Cardiac muscle cell (in vitro differentiated cells and primary cell): ENCODE data around the gene ATRIP. TPM values are rescaled to one million over a fixed set of nuclear protein-coding genes. Genes with fewer than 3 reads are reported as not detected.

ENCODE experiments used
- DNase-seq, 2 donors: peaks; one replicate each; pipeline versions ENCODE4 v3.0.0 to v3.0.0-alpha.2; 2010 to 2017; ENCODE audit warnings: low read depth in 1 of 2, low spot score in 1 of 2
- H3K27ac ChIP-seq: fragments of 200-600 bp; sonication (generic); 2 replicates; pipeline ENCODE4 v1.5.1; 2016
- H3K27me3 ChIP-seq: fragments of 200-600 bp; sonication (generic); 2 replicates; pipeline ENCODE4 v1.6.0; 2016; ENCODE audit warnings: control low read depth
- H3K36me3 ChIP-seq: fragments of 200-600 bp; sonication (generic); 2 replicates; pipeline ENCODE4 v1.5.1; 2016; ENCODE audit warnings: control low read depth
- H3K4me1 ChIP-seq: fragments of 200-600 bp; sonication (generic); 2 replicates; pipeline ENCODE4 v1.8.1; 2017; ENCODE audit warnings: low read depth, mild to moderate bottlenecking, mixed run types
- H3K4me3 ChIP-seq: fragments of 200-600 bp; sonication (generic); 2 replicates; pipeline ENCODE4 v1.5.1; 2016; ENCODE audit warnings: mild to moderate bottlenecking
- H3K9me3 ChIP-seq: fragments of 200-600 bp; sonication (generic); 2 replicates; pipeline ENCODE4 v1.5.1; 2017; ENCODE audit warnings: low read depth, mild to moderate bottlenecking, control low read depth
- polyA plus RNA-seq: library from polyadenylated mRNA; unstranded; fragments of >200 nt; fragmentation: Nextera tagmentation; extraction: Ambion mirVana; gene quantifications from 2 replicates; pipeline ENCODE4 v1.2.1, GENCODE V29; 2016
- total RNA-seq: library from RNA; depleted of rRNA; stranded (reverse); fragments of >200 nt; gene quantifications from 2 replicates; pipeline ENCODE4 v1.2.3, GENCODE V29; 2016
- TF ChIP-seq, protein P1 (sequence below): IDR thresholded peaks from 2 replicates; pipeline ENCODE4 v1.5.1; 2012; ENCODE audit warnings: low read depth, mild to moderate bottlenecking, low read length

The ATRIP gene
- total and polyA plus RNA-seq, 2 experiments from 2014 or later = 6.4 to 8.7 TPM

DNA sequence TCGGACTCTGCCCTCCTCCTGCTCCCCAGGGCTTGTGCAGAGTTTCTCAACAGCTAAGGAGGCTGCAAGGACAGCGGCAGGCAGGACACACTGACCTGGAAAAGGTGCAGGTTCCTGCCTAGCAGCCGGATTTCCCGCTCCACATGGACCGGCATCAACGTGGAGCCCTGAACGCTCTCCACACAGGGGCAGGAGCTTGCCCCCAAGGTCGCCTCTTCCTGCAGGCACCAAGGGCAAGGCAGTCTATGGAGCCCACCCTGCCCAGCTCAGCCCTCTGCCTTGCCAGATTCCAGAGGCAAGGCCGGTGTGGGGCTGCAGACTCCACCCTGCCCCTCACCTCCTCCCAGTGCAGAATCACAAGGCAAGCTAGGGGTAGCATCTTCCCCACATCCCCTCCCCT lies 27.4 kb upstream of the ATRIP start:
- TF ChIP-seq, protein P1, sequence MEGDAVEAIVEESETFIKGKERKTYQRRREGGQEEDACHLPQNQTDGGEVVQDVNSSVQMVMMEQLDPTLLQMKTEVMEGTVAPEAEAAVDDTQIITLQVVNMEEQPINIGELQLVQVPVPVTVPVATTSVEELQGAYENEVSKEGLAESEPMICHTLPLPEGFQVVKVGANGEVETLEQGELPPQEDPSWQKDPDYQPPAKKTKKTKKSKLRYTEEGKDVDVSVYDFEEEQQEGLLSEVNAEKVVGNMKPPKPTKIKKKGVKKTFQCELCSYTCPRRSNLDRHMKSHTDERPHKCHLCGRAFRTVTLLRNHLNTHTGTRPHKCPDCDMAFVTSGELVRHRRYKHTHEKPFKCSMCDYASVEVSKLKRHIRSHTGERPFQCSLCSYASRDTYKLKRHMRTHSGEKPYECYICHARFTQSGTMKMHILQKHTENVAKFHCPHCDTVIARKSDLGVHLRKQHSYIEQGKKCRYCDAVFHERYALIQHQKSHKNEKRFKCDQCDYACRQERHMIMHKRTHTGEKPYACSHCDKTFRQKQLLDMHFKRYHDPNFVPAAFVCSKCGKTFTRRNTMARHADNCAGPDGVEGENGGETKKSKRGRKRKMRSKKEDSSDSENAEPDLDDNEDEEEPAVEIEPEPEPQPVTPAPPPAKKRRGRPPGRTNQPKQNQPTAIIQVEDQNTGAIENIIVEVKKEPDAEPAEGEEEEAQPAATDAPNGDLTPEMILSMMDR = no peak
- H3K9me3 ChIP-seq = no peaks in the 10 kb centered on the region
- DNase-seq = no peak
- peaks cover 11% of the 10 kb centered on the region for H3K36me3 ChIP-seq
- no peak overlapping the region for H3K4me3 ChIP-seq
- H3K4me1 ChIP-seq = no peaks in the 10 kb centered on the region
- no peak overlapping the region for H3K27ac ChIP-seq
- H3K27me3 ChIP-seq = no peaks in the 10 kb centered on the region

DNA sequence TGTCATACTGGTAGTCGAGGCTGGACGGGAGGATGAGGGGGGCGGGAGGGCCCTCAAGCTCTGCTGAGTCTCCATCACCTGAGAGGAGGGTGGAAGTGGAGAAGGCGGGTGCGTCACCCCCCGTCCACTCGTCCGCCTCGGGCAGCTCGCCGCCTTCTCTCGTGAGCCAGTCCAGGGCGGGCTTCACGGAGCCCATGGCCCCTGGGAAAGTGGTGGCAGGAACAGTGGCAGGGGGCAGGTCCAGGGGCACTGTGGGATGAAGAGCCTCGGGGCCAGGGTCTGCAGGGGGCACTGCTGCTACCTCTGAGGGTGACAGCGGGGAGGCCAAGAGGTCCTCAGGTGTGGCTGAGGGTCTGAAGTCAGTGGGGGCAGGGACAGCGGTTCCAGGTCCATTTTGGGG lies 26.9 kb upstream of the ATRIP start:
- Histone ChIP-seq H3K9me3 (no peaks in the 10 kb centered on the region), H3K27ac (no peak overlapping the region), H3K36me3 (peaks cover 9% of the 10 kb centered on the region), H3K4me1 (no peaks in the 10 kb centered on the region), H3K4me3 (no peak overlapping the region), H3K27me3 (no peaks in the 10 kb centered on the region)
- TF ChIP-seq, protein P1 = no peak
- DNase-seq = no peak

GRCh38 chr3:48420561-48420960 lies 26.0 kb upstream of the ATRIP start:
- H3K9me3 ChIP-seq = no peaks in the 10 kb centered on the region
- no peak overlapping the region for H3K4me3 ChIP-seq
- H3K27me3 ChIP-seq = no peaks in the 10 kb centered on the region
- H3K27ac ChIP-seq = no peak overlapping the region
- H3K36me3 ChIP-seq = peaks cover 3% of the 10 kb centered on the region
- TF ChIP-seq, protein P1 = no peak
- peaks cover 8% of the 10 kb centered on the region for H3K4me1 ChIP-seq
- no peak for DNase-seq

- DNase-seq = no peak
- peaks cover 26% of the 10 kb centered on the region for H3K4me1 ChIP-seq
- no peaks in the 10 kb centered on the region for H3K9me3 ChIP-seq
- no peaks in the 10 kb centered on the region for H3K36me3 ChIP-seq
- no peak overlapping the region for H3K4me3 ChIP-seq
- H3K27ac ChIP-seq = no peak overlapping the region
- TF ChIP-seq, protein P1 = no peak
- H3K27me3 ChIP-seq = no peaks in the 10 kb centered on the region
Measured at GRCh38 chr3:48422272-48422671, 24.3 kb upstream of the ATRIP start.

- Histone ChIP-seq H3K27ac (no peak overlapping the region), H3K4me1 (peaks cover 30% of the 10 kb centered on the region), H3K36me3 (no peaks in the 10 kb centered on the region), H3K4me3 (no peak overlapping the region), H3K27me3 (no peaks in the 10 kb centered on the region), H3K9me3 (no peaks in the 10 kb centered on the region)
- TF ChIP-seq, protein P1 = no peak
- DNase-seq = no peak
Measured at GRCh38 chr3:48422681-48423080, 23.9 kb upstream of the ATRIP start.
